ENCODE results near the gene CDH11. TPM values are rescaled to one million over a fixed set of nuclear protein-coding genes. Genes with fewer than 3 reads are reported as not detected.

The CDH11 gene
- total RNA-seq (ENCODE audit: unreplicated experiment), result 42.6 TPM
- long read RNA-seq, partial matches to known transcripts, result 2 of 3 reads
- long read RNA-seq, other reads (novel, unspliced or antisense), result 1 of 3 reads

- Mint-ChIP-seq H3K36me3 (ENCODE audit: low read depth, unreplicated experiment) (no peaks in the 10 kb centered on the region), H3K27me3 (ENCODE audit: unreplicated experiment) (peaks cover 11% of the 10 kb centered on the region), H3K4me3 (ENCODE audit: unreplicated experiment) (peak within 1 kb of the TSS; percentile 95), H3K4me1 (ENCODE audit: unreplicated experiment) (peaks cover 20% of the 10 kb centered on the region), H3K27ac (ENCODE audit: unreplicated experiment) (no peak within 1 kb of the TSS), H3K9me3 (ENCODE audit: unreplicated experiment) (no peaks in the 10 kb centered on the region)
- DNase-seq (ENCODE audit: low spot score), result peak; percentile 62
- no peak for TF ChIP-seq CTCF (IDR thresholded peaks at IDR 0.05; ENCODE audit: unreplicated experiment)
These were observed at the start of gene CDH11 for GRCh38 chr16:65121870-65122723. TSS of gene CDH11 (minus strand) at chr16:65122063. CDS start at chr16:65004869, 117,194 bp downstream.

GRCh38 chr16:65154321-65154720 lies 32.5 kb upstream of the CDH11 start:
- no peak for TF ChIP-seq CTCF (IDR thresholded peaks at IDR 0.05; ENCODE audit: unreplicated experiment)
- Mint-ChIP-seq H3K36me3 (ENCODE audit: low read depth, unreplicated experiment) (no peaks in the 10 kb centered on the region), H3K4me3 (ENCODE audit: unreplicated experiment) (no peak overlapping the region), H3K27me3 (ENCODE audit: unreplicated experiment) (no peaks in the 10 kb centered on the region), H3K27ac (ENCODE audit: unreplicated experiment) (no peak overlapping the region), H3K9me3 (ENCODE audit: unreplicated experiment) (no peaks in the 10 kb centered on the region), H3K4me1 (ENCODE audit: unreplicated experiment) (peaks cover 3% of the 10 kb centered on the region)
- no peak for DNase-seq (ENCODE audit: low spot score)

GRCh38 chr16:65153365-65154105 lies 31.7 kb upstream of the CDH11 start:
- Mint-ChIP-seq H3K27me3 (ENCODE audit: unreplicated experiment) (peaks cover 2% of the 10 kb centered on the region), H3K36me3 (ENCODE audit: low read depth, unreplicated experiment) (no peaks in the 10 kb centered on the region), H3K4me3 (ENCODE audit: unreplicated experiment) (no peak overlapping the region), H3K27ac (ENCODE audit: unreplicated experiment) (no peak overlapping the region), H3K9me3 (ENCODE audit: unreplicated experiment) (no peaks in the 10 kb centered on the region), H3K4me1 (ENCODE audit: unreplicated experiment) (peaks cover 3% of the 10 kb centered on the region)
- TF ChIP-seq CTCF (IDR thresholded peaks at IDR 0.05; ENCODE audit: unreplicated experiment), result no peak
- DNase-seq (ENCODE audit: low spot score), result no peak

- Mint-ChIP-seq H3K4me1 (ENCODE audit: unreplicated experiment) (peaks cover 3% of the 10 kb centered on the region), H3K4me3 (ENCODE audit: unreplicated experiment) (no peak overlapping the region), H3K36me3 (ENCODE audit: low read depth, unreplicated experiment) (no peaks in the 10 kb centered on the region), H3K27ac (ENCODE audit: unreplicated experiment) (no peak overlapping the region), H3K27me3 (ENCODE audit: unreplicated experiment) (peaks cover 2% of the 10 kb centered on the region), H3K9me3 (ENCODE audit: unreplicated experiment) (no peaks in the 10 kb centered on the region)
- DNase-seq (ENCODE audit: low spot score), result no peak
- TF ChIP-seq CTCF (IDR thresholded peaks at IDR 0.05; ENCODE audit: unreplicated experiment), result no peak
These were observed 26.9 kb upstream of the CDH11 start for GRCh38 chr16:65148804-65149203.

Data from endothelial cell (in vitro differentiated cells).